Neutrophil (primary cell): ENCODE data around the gene PGK1.
"Not testable (repeated sequence)": the region's sequence is repeated elsewhere in the genome, so short reads cannot be mapped to it uniquely, and the experiment has no call there.

Experiments
- H3K27ac ChIP-seq: fragments of 200-600 bp; sonication (generic); 2 replicates; pipeline ENCODE4 v1.5.1; 2016; ENCODE audit warnings: mild to moderate bottlenecking, moderate library complexity
- H3K27me3 ChIP-seq: fragments of 200-600 bp; sonication (generic); 2 replicates; pipeline ENCODE4 v1.6.0; 2016; ENCODE audit warnings: mild to moderate bottlenecking
- H3K36me3 ChIP-seq: fragments of 200-600 bp; sonication (generic); 2 replicates; pipeline ENCODE4 v1.5.1; 2017
- H3K4me1 ChIP-seq, 2 experiments: fragments of 200-600 bp in 1 of 2; sonication (generic) in 1 of 2; 1 replicate in 1 of 2; 2 replicates in 1 of 2; pipeline versions ENCODE4 v1.5.1 to v1.6.1; 2013 to 2016; ENCODE audit warnings: low read depth in 1 of 2, low read length in 1 of 2, mild to moderate bottlenecking in 1 of 2, moderate library complexity in 1 of 2; ENCODE audit not compliant: control insufficient read depth in 1 of 2, insufficient read depth in 1 of 2
- H3K4me3 ChIP-seq, 2 experiments: fragments of 200-600 bp in 1 of 2; sonication (generic) in 1 of 2; 1 replicate in 1 of 2; 2 replicates in 1 of 2; pipeline ENCODE4 v1.5.1; 2013 to 2016; ENCODE audit warnings: low read depth in 1 of 2, low read length in 1 of 2, mild to moderate bottlenecking in 1 of 2, moderate library complexity in 1 of 2
- H3K9me3 ChIP-seq: fragments of 200-600 bp; sonication (generic); 2 replicates; pipeline ENCODE4 v1.5.1; 2016
- TF ChIP-seq, protein P1 (sequence below): fragments of 200-600 bp; sonication (generic); IDR thresholded peaks from 2 replicates; pipeline ENCODE4 v1.5.1; 2016; ENCODE audit warnings: antibody characterized with exemption

The PGK1 gene

GRCh38 chrX:78118628-78119027 is 14.6 kb downstream of the PGK1 start:
- Histone ChIP-seq H3K36me3 (peaks cover 99% of the 10 kb centered on the region), H3K4me3 (no peak overlapping the region), H3K9me3 (no peaks in the 10 kb centered on the region), H3K4me1 (peaks cover 4 to 6% of the 10 kb centered on the region in 2 experiments), H3K27ac (peak overlapping the region; percentile 58), H3K27me3 (no peaks in the 10 kb centered on the region)
- TF ChIP-seq, protein P1, sequence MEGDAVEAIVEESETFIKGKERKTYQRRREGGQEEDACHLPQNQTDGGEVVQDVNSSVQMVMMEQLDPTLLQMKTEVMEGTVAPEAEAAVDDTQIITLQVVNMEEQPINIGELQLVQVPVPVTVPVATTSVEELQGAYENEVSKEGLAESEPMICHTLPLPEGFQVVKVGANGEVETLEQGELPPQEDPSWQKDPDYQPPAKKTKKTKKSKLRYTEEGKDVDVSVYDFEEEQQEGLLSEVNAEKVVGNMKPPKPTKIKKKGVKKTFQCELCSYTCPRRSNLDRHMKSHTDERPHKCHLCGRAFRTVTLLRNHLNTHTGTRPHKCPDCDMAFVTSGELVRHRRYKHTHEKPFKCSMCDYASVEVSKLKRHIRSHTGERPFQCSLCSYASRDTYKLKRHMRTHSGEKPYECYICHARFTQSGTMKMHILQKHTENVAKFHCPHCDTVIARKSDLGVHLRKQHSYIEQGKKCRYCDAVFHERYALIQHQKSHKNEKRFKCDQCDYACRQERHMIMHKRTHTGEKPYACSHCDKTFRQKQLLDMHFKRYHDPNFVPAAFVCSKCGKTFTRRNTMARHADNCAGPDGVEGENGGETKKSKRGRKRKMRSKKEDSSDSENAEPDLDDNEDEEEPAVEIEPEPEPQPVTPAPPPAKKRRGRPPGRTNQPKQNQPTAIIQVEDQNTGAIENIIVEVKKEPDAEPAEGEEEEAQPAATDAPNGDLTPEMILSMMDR: no peak

DNA sequence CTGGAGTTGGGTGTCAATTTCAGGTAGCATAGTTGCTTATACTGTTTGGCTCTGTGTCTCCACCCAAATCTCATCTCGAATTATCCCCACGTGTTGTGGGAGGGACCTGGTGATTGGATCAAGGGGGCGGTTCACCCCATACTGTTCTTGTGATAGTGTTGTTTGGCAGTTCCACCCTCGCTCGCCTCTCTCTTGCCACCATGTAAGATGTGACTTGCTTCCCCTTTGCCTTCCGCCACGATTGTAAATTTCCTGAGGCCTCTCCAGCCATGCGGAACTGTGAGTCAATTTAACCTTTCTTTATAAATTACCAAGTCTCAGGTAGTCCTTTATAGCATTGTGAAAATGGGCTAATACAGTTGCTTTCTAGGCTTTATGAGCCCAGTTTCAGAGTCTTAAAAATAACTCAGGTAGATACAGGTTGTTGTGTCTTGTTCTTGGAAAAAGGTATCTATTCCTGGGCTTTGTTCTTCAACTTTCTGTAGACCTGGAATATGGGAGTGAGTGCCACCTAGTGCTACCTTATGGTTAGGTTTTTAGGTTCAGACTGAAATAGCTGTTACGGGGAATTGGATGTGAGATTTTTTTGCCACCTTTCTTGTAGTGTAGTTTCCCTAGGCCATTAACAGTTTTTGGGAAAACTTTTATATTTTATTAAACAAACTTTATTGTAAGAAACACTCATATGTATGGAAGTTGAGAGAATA is 15.6 kb downstream of the PGK1 start:
- Histone ChIP-seq H3K27me3 (no peaks in the 10 kb centered on the region), H3K9me3 (no peaks in the 10 kb centered on the region), H3K27ac (peak overlapping the region; percentile 58), H3K4me3 (no peak overlapping the region), H3K36me3 (peaks cover 99% of the 10 kb centered on the region), H3K4me1 (peaks cover 4 to 6% of the 10 kb centered on the region in 2 experiments)
- TF ChIP-seq, protein P1: no peak

GRCh38 chrX:78123190-78123589 is 19.1 kb downstream of the PGK1 start:
- H3K27me3 ChIP-seq: no peaks in the 10 kb centered on the region
- peaks cover 99% of the 10 kb centered on the region for H3K36me3 ChIP-seq
- TF ChIP-seq, protein P1: no peak
- no peaks in the 10 kb centered on the region for H3K9me3 ChIP-seq
- no peak overlapping the region for H3K27ac ChIP-seq
- H3K4me1 ChIP-seq: no peaks in the 10 kb centered on the region
- no peak overlapping the region for H3K4me3 ChIP-seq

- H3K9me3 ChIP-seq: no peaks in the 10 kb centered on the region
- no peak overlapping the region for H3K4me3 ChIP-seq
- peaks cover 99% of the 10 kb centered on the region for H3K36me3 ChIP-seq
- TF ChIP-seq, protein P1: no peak
- H3K27me3 ChIP-seq: no peaks in the 10 kb centered on the region
- no peak overlapping the region for H3K27ac ChIP-seq
- no peaks in the 10 kb centered on the region for H3K4me1 ChIP-seq
Observed at GRCh38 chrX:78124307-78124706, 20.3 kb downstream of the PGK1 start.

- no peaks in the 10 kb centered on the region for H3K27me3 ChIP-seq
- peaks cover 99% of the 10 kb centered on the region for H3K36me3 ChIP-seq
- no peak overlapping the region for H3K27ac ChIP-seq
- no peak overlapping the region for H3K4me3 ChIP-seq
- TF ChIP-seq, protein P1: no peak
- H3K9me3 ChIP-seq: no peaks in the 10 kb centered on the region
- H3K4me1 ChIP-seq: no peaks in the 10 kb centered on the region
Observed at GRCh38 chrX:78125148-78125547, 21.1 kb downstream of the PGK1 start.

- not testable (repeated sequence) for H3K27ac ChIP-seq, H3K27me3 ChIP-seq, H3K4me1 ChIP-seq, H3K9me3 ChIP-seq, H3K4me3 ChIP-seq
- peaks cover 97% of the 10 kb centered on the region for H3K36me3 ChIP-seq
Observed at GRCh38 chrX:78125781-78126180, 21.7 kb downstream of the PGK1 start.
